Rectal smooth muscle tissue (tissue), 1 donor: ENCODE data around the gene MNAT1.
"Not testable (repeated sequence)": the region's sequence is repeated elsewhere in the genome, so short reads cannot be mapped to it uniquely, and the experiment has no call there.

Experiments
- H3K27ac ChIP-seq: one replicate; pipeline ENCODE4 v1.7.0; 2013; ENCODE audit warnings: low read depth, low read length, inconsistent platforms
- H3K27me3 ChIP-seq: one replicate; pipeline ENCODE4 v1.7.0; 2013; ENCODE audit warnings: low read length; ENCODE audit not compliant: control insufficient read depth, insufficient read depth
- H3K36me3 ChIP-seq: one replicate; pipeline ENCODE4 v1.7.0; 2013; ENCODE audit warnings: low read length; ENCODE audit not compliant: control insufficient read depth, insufficient read depth
- H3K4me1 ChIP-seq: one replicate; pipeline ENCODE4 v1.7.0; 2013; ENCODE audit warnings: low read length; ENCODE audit not compliant: control insufficient read depth, insufficient read depth
- H3K4me3 ChIP-seq: one replicate; pipeline ENCODE4 v1.7.0; 2013; ENCODE audit warnings: low read length
- H3K9ac ChIP-seq: one replicate; pipeline ENCODE4 v1.7.0; 2013; ENCODE audit warnings: low read length

The MNAT1 gene

GRCh38 chr14:60722107-60722356 lies 12.5 kb upstream of the MNAT1 start:
- Histone ChIP-seq H3K4me1 (no peaks in the 10 kb centered on the region), H3K4me3 (peak overlapping the region; percentile 76), H3K27ac (no peak overlapping the region), H3K9ac (no peak overlapping the region), H3K36me3 (no peaks in the 10 kb centered on the region), H3K27me3 (peaks cover 20% of the 10 kb centered on the region)

- Histone ChIP-seq H3K4me1 (no peaks in the 10 kb centered on the region), H3K27ac (no peak overlapping the region), H3K27me3 (peaks cover 20% of the 10 kb centered on the region), H3K9ac (no peak overlapping the region), H3K4me3 (peak overlapping the region; percentile 76), H3K36me3 (no peaks in the 10 kb centered on the region)
Measured at GRCh38 chr14:60722357-60723115, 12.0 kb upstream of the MNAT1 start.

- no peaks in the 10 kb centered on the region for H3K4me1 ChIP-seq
- H3K9ac ChIP-seq = no peak overlapping the region
- H3K4me3 ChIP-seq = peak overlapping the region; percentile 76
- peaks cover 20% of the 10 kb centered on the region for H3K27me3 ChIP-seq
- H3K36me3 ChIP-seq = no peaks in the 10 kb centered on the region
- no peak overlapping the region for H3K27ac ChIP-seq
Measured at GRCh38 chr14:60723116-60723906, 11.2 kb upstream of the MNAT1 start.

GRCh38 chr14:60723907-60724618 lies 10.5 kb upstream of the MNAT1 start, which contains the start of gene SIX4:
TSS of gene SIX4 (minus strand) at chr14:60724351. CDS start at chr14:60724074, 277 bp downstream.
- Histone ChIP-seq H3K27ac (no peak within 1 kb of the TSS), H3K9ac (no peak within 1 kb of the TSS), H3K27me3 (peaks cover 20% of the 10 kb centered on the region)

GRCh38 chr14:60731291-60731690 lies 3.3 kb upstream of the MNAT1 start:
- not testable (repeated sequence) for H3K9ac ChIP-seq, H3K36me3 ChIP-seq, H3K27ac ChIP-seq, H3K4me3 ChIP-seq, H3K4me1 ChIP-seq, H3K27me3 ChIP-seq

More at GRCh38 chr14:60723907-60724618, 10.5 kb upstream of the MNAT1 start, which contains the start of gene SIX4:
- Histone ChIP-seq H3K4me3 (peak within 1 kb of the TSS; percentile 76), H3K36me3 (no peaks in the 10 kb centered on the region), H3K4me1 (no peaks in the 10 kb centered on the region)

- Histone ChIP-seq H3K36me3 (no peaks in the 10 kb centered on the region), H3K27ac (no peak overlapping the region), H3K4me1 (no peaks in the 10 kb centered on the region), H3K27me3 (no peaks in the 10 kb centered on the region), H3K4me3 (no peak overlapping the region), H3K9ac (no peak overlapping the region)
Measured at GRCh38 chr14:60732840-60733483, 1.6 kb upstream of the MNAT1 start.

GRCh38 chr14:60735416-60735815 lies 855 bp downstream of the MNAT1 start:
- Histone ChIP-seq H3K4me1 (no peaks in the 10 kb centered on the region), H3K27ac (peak overlapping the region; percentile 60), H3K27me3 (no peaks in the 10 kb centered on the region), H3K36me3 (no peaks in the 10 kb centered on the region), H3K4me3 (peak overlapping the region; percentile 83), H3K9ac (no peak overlapping the region)

- no peak overlapping the region for H3K27ac ChIP-seq
- H3K4me1 ChIP-seq = no peaks in the 10 kb centered on the region
- no peak overlapping the region for H3K9ac ChIP-seq
- no peaks in the 10 kb centered on the region for H3K27me3 ChIP-seq
- H3K36me3 ChIP-seq = no peaks in the 10 kb centered on the region
- no peak overlapping the region for H3K4me3 ChIP-seq
Measured at GRCh38 chr14:60736494-60736893, 1.9 kb downstream of the MNAT1 start.

- H3K27me3 ChIP-seq = no peaks in the 10 kb centered on the region
- no peak overlapping the region for H3K4me3 ChIP-seq
- H3K36me3 ChIP-seq = no peaks in the 10 kb centered on the region
- H3K4me1 ChIP-seq = no peaks in the 10 kb centered on the region
- no peak overlapping the region for H3K27ac ChIP-seq
- no peak overlapping the region for H3K9ac ChIP-seq
Measured at GRCh38 chr14:60738843-60739508, 4.4 kb downstream of the MNAT1 start.

- H3K4me1 ChIP-seq = no peaks in the 10 kb centered on the region
- H3K27me3 ChIP-seq = no peaks in the 10 kb centered on the region
- no peak overlapping the region for H3K27ac ChIP-seq
- no peak overlapping the region for H3K9ac ChIP-seq
- no peaks in the 10 kb centered on the region for H3K36me3 ChIP-seq
- H3K4me3 ChIP-seq = no peak overlapping the region
Measured at GRCh38 chr14:60744566-60744965, 10.0 kb downstream of the MNAT1 start.

GRCh38 chr14:60753264-60754119 lies 18.9 kb downstream of the MNAT1 start:
- H3K27me3 ChIP-seq = no peaks in the 10 kb centered on the region
- no peak overlapping the region for H3K4me3 ChIP-seq
- no peaks in the 10 kb centered on the region for H3K36me3 ChIP-seq
- no peak overlapping the region for H3K9ac ChIP-seq
- peaks cover 4% of the 10 kb centered on the region for H3K4me1 ChIP-seq
- no peak overlapping the region for H3K27ac ChIP-seq
